GM06990 (cell line): Measurements from ENCODE around the gene MPP2.

Experiments used
- DNase-seq: peaks from one replicate; pipeline ENCODE4 v3.0.0-alpha.2; 2011; ENCODE audit not compliant: insufficient read length; ENCODE audit errors: extremely low read depth
- H3K27me3 ChIP-seq: replicated peaks from 2 replicates; pipeline ENCODE4 v1.6.0; 2011; ENCODE audit warnings: low read length; ENCODE audit not compliant: control insufficient read depth, insufficient read depth
- H3K36me3 ChIP-seq: 2 replicates; pipeline ENCODE4 v1.5.1; 2011; ENCODE audit warnings: low read length; ENCODE audit not compliant: control insufficient read depth, insufficient read depth
- H3K4me3 ChIP-seq: replicated peaks from 2 replicates; pipeline ENCODE4 v1.5.1; 2011; ENCODE audit warnings: low read depth, mild to moderate bottlenecking, control low read depth, low read length
- TF ChIP-seq, protein P1 (sequence below): IDR thresholded peaks from 2 replicates; pipeline ENCODE4 v1.5.1; 2011; ENCODE audit warnings: low read length, control low read depth, mild to moderate bottlenecking, inconsistent platforms; ENCODE audit not compliant: insufficient read depth, poor library complexity, severe bottlenecking

The MPP2 gene

DNA sequence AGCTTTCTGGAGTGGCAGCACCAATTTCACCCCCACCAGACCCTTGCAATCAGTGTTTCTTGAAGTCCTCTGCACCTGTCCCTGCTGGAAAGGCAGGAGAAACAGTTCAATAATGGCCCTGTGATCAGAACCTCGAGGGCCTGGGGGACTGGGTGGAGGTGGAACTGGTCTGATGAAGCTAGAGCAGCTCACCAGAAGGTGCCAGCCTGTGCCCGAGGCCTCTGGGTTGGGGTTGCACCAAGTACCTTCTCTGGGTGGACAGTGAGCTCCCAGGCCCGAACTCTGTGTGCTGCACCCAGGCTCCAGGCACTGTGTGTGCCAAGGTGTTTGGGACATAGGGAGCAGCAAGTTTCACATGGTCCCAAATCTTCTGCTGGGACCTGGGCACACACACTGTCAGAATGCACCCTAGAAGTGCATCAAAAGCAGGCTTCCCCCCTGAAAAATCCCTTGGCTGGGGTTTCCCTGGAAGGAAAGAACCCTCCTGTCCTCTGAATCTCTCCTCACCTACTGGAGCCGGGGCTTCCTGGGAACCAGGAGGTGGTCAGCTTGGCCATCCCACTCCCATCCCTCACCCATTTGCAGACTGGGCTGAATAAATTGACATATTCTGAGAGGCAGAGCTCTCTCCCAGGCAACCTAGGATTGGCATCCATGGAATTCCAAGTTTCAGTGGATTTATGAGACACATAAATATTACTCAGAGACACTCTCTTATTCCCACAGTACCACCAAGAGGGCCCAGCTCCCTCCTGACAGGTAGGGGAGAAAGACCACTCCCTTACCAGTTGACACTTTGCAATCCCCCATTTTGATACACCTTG, 43.0 kb downstream of the MPP2 start:
- TF ChIP-seq, protein P1, sequence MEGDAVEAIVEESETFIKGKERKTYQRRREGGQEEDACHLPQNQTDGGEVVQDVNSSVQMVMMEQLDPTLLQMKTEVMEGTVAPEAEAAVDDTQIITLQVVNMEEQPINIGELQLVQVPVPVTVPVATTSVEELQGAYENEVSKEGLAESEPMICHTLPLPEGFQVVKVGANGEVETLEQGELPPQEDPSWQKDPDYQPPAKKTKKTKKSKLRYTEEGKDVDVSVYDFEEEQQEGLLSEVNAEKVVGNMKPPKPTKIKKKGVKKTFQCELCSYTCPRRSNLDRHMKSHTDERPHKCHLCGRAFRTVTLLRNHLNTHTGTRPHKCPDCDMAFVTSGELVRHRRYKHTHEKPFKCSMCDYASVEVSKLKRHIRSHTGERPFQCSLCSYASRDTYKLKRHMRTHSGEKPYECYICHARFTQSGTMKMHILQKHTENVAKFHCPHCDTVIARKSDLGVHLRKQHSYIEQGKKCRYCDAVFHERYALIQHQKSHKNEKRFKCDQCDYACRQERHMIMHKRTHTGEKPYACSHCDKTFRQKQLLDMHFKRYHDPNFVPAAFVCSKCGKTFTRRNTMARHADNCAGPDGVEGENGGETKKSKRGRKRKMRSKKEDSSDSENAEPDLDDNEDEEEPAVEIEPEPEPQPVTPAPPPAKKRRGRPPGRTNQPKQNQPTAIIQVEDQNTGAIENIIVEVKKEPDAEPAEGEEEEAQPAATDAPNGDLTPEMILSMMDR = no peak
- Histone ChIP-seq H3K4me3 (no peak overlapping the region), H3K27me3 (peaks cover 6% of the 10 kb centered on the region), H3K36me3 (no peaks in the 10 kb centered on the region)
- no peak for DNase-seq

DNA sequence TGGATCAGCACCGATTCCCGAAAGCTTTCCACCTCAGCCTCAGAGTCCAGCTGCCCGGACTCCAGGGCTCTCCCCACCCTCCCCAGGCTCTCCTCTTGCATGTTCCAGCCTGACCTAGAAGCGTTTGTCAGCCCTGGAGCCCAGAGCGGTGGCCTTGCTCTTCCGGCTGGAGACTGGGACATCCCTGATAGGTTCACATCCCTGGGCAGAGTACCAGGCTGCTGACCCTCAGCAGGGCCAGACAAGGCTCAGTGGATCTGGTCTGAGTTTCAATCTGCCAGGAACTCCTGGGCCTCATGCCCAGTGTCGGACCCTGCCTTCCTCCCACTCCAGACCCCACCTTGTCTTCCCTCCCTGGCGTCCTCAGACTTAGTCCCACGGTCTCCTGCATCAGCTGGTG, 45.4 kb downstream of the MPP2 start:
- no peaks in the 10 kb centered on the region for H3K36me3 ChIP-seq

DNA sequence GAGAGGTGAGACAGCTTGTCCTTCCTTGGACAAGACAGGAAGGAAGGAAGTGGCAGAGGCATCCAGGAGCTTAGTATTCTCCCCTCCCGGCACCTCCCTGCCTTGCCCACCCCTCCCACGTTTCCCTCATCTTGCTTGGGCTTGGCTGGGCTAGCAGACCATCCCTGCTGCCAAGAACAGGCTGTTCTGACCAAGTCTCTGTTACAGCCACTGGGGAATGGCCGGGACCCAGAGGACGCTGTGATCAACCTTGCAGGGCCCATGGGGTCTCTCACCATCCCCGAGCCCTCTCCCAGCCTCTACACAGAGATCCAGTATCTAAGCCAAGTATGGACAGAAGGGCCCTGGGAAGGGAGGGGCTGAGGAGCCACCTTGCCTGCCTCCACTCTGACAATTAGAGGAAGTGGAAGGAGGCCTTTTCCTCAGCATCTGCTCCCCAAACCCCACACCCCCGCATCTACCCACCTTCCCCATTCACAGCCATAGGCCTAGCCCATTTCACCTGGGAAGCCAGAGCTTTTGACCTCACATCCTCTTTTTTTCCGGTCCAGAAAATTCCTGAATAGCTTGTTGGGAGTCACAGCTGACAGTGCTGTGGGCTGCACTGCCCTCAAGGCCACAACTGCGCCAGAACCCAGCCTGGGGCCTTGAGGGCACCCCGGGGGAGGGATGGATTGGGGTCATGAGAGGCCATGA, 46.3 kb downstream of the MPP2 start:
- Histone ChIP-seq H3K4me3 (no peak overlapping the region), H3K36me3 (no peaks in the 10 kb centered on the region), H3K27me3 (peaks cover 3% of the 10 kb centered on the region)
- TF ChIP-seq, protein P1 = no peak
- no peak for DNase-seq

More for the DNA sequence above, 45.4 kb downstream of the MPP2 start:
- no peak overlapping the region for H3K4me3 ChIP-seq
- peaks cover 3% of the 10 kb centered on the region for H3K27me3 ChIP-seq
- no peak for DNase-seq
- TF ChIP-seq, protein P1 = no peak

DNA sequence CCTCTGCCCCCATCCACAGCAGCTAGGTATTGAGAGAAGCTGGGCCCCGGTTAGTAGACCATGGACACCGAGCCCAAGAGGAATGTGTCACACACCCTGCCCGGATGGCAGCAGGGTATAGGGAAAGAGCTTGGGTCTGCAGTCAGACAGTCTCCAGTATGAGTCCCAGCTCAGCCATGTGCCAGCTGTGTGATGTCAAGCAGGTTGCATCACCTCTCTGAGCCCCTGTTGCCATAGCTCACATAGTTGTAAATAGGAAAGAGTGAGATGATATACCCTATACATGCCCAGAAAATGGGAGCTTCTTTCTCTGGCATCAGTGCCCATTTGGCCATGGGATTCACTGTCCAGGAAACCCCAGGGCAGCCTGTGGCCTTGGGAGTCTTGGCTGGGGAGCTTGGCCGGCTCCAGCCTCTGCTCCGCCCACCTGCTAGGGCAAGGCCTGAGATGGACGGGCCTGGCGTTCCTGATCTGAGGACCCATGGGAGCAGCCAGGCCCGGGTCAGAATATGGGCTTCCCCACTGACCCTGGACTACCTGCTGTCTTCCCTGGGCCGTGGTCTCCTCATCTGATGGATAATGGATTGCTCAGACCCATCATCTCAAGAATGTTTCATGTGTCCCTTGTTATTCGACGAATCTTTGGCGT, 47.1 kb downstream of the MPP2 start:
- TF ChIP-seq, protein P1 = no peak
- no peaks in the 10 kb centered on the region for H3K36me3 ChIP-seq

DNA sequence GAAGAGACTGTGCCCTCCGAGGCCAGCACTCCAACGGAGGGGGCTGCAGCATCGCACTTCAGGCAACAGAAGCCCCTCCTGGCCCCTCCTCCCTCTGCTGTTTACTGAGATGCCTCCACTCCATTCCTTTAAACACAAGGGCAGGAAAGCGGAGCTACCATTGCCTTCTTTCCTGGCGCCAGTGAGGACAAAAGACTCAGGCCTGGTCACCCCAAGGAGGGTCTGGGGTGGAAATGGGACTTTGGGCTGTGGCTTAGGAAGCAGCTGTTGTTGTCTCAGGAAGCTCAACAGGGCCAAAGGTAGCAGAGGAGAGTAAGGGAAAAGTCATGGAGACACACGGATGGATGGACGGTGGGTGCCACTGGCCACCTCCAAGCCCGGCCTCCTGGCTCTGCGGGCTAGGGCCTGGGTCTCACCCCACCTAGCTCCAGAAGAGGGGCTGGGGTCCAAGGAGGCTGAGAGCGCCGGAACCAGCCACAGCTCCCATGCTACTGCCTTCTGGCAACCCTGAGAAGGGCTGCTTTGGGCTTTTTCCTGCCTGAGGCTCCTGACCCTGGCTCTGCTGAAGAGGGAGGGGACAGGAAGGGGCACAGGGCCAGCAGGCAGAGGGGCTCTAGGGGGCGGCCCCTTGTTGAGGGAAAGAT, 49.3 kb downstream of the MPP2 start:
- TF ChIP-seq, protein P1 = no peak
- H3K4me3 ChIP-seq = no peak overlapping the region
- H3K27me3 ChIP-seq = no peaks in the 10 kb centered on the region; the same call in none of the 2 replicates
- DNase-seq = no peak
- H3K36me3 ChIP-seq = no peaks in the 10 kb centered on the region

More for the DNA sequence above, 47.1 kb downstream of the MPP2 start:
- Histone ChIP-seq H3K27me3 (peaks cover 1% of the 10 kb centered on the region), H3K4me3 (no peak overlapping the region)
- DNase-seq = no peak
